ENCODE results near the gene EGR1.

DNA sequence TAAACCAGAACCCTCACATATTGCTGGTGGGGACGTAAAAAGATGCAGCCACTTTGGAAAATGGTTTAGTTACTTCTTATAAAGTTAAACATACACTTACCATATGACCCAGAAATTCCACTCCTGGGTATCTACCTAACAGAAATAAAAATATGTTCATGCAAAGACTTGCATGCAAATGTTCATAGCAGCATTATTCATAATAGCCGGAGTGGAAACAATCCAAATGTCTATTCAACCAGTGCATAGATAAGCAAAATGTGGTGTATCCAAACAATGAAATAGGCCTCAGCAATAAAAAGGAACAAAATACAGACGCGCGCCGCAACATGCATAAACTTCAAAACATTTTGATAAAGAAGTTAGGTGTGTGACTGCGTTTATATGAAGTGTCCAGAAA lies 11.6 kb downstream of the EGR1 start:
- TF ChIP-seq, protein P1, sequence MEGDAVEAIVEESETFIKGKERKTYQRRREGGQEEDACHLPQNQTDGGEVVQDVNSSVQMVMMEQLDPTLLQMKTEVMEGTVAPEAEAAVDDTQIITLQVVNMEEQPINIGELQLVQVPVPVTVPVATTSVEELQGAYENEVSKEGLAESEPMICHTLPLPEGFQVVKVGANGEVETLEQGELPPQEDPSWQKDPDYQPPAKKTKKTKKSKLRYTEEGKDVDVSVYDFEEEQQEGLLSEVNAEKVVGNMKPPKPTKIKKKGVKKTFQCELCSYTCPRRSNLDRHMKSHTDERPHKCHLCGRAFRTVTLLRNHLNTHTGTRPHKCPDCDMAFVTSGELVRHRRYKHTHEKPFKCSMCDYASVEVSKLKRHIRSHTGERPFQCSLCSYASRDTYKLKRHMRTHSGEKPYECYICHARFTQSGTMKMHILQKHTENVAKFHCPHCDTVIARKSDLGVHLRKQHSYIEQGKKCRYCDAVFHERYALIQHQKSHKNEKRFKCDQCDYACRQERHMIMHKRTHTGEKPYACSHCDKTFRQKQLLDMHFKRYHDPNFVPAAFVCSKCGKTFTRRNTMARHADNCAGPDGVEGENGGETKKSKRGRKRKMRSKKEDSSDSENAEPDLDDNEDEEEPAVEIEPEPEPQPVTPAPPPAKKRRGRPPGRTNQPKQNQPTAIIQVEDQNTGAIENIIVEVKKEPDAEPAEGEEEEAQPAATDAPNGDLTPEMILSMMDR (conservative IDR thresholded peaks at IDR 0.05; ENCODE audit: low read depth, low read length): no peak
- no peak for TF ChIP-seq EZH2 (IDR thresholded peaks at IDR 0.05; ENCODE audit: low read length, unreplicated experiment)
